Testis (tissue), 2 donors: ENCODE data around the gene CIPC.

Experiments
- CTCF ChIP-seq, 3 experiments: fragments of 450-650 bp in 2 of 3; fragments of 200-600 bp in 1 of 3; sonication (generic) in 1 of 3; IDR thresholded peaks; one replicate each; pipeline ENCODE4 v1.5.1; 2016 to 2019; ENCODE audit warnings: antibody characterized with exemption in 3 of 3, mild to moderate bottlenecking in 2 of 3, moderate library complexity in 1 of 3
- POLR2A ChIP-seq: fragments of 450-650 bp; IDR thresholded peaks from one replicate; pipeline ENCODE4 v1.6.1; 2017; ENCODE audit warnings: antibody characterized with exemption, mild to moderate bottlenecking, moderate library complexity

- TF ChIP-seq CTCF (IDR thresholded peaks at IDR 0.05) = no peak
- no peak for TF ChIP-seq POLR2A
Observed at GRCh38 chr14:77154421-77154820, 56.4 kb downstream of the CIPC start.
